GM21619 (cell line): ENCODE data around the gene SGCB.
A peak's percentile ranks its signal among the peaks of the same experiment; 100 is the strongest.
"Not testable (repeated sequence)": the region's sequence is repeated elsewhere in the genome, so short reads cannot be mapped to it uniquely, and the experiment has no call there.

Experiments used
- ATAC-seq: cut with Tn5 transposase; IDR thresholded peaks from one replicate; pipeline ENCODE4 v1.9.1; 2021; ENCODE audit not compliant: unreplicated experiment

The SGCB gene, protein sequence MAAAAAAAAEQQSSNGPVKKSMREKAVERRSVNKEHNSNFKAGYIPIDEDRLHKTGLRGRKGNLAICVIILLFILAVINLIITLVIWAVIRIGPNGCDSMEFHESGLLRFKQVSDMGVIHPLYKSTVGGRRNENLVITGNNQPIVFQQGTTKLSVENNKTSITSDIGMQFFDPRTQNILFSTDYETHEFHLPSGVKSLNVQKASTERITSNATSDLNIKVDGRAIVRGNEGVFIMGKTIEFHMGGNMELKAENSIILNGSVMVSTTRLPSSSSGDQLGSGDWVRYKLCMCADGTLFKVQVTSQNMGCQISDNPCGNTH

DNA sequence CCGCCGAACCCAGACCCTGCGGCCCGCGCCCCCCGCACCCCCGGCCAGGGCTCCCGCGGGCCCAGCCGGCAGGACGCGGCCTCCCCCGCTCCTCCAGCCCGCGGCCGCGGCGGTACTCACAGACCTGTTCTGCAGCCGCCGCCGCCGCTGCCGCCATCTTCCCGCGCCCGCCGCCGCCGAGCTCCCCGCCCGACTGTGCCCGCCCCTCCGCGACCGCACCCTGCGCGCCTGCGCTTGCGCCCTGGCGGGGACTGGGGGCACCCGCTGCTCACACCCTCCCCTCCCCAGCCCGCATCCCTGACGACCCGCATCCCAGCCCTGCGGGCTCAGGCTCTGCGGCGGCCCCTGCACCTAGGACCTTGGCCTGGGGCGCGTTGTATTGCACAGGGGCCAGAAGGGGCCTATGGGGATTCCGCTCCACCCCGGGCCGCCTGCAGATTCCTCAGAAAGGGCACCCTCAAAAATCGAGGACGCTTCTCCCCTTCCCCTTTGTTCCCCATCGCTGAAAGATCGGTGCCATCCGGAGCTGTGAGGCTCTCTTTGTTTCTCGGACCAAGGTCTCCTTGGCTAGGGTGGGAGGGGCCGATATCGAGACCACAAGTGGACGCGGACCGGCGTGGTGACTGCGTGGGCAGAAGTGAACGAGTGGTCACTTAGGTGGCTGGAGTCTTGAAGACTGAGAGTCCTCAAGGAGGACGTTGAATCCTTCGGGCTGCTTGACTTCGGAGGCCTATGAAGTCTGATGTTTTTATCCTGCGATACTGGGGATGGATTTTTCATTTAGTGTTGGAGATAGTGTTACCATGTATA lies at the start of gene SGCB:
TSS of gene SGCB (minus strand) at position 197 of the 810 bp plus-strand sequence. CDS start at position 157, 40 bp downstream.
- ATAC-seq: peak; percentile 92

DNA sequence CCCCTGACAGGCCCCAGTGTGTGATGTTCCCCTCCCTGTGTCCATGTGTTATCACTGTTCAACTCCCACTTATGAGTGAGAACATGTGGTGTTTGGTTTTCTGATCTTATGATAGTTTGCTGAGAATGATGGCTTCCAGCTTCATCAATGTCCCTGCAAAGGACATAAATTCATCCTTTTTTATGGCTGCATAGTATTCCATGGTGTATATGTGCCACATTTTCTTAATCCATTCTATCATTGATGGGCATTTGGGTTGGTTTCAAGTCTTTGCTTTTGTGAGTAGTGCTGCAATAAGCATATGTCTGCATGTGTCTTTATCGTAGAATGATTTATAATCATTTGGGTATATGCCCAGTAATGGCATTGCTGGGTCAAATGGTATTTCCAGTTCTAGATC lies 48.3 kb upstream of the SGCB start:
- not testable (repeated sequence) for ATAC-seq

DNA sequence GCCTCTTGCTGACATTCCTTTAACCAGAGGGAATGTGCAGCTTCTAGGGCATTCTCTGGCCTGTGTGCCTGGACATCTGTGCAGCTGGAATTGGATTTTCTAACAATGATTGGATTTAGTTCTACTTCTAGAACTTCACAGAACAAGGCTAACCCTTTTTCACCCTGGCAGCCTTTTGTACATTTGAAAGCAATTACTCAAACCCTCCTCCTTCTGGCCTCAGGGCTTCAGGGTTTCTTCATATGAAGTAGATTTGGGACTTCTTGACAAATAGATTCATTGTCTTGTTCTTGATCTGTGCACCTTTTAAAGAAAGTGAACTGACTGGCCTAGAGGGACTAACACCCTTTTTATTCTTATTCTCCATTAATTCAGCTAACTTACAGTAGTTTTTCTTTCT lies 43.1 kb upstream of the SGCB start:
- ATAC-seq: no peak

DNA sequence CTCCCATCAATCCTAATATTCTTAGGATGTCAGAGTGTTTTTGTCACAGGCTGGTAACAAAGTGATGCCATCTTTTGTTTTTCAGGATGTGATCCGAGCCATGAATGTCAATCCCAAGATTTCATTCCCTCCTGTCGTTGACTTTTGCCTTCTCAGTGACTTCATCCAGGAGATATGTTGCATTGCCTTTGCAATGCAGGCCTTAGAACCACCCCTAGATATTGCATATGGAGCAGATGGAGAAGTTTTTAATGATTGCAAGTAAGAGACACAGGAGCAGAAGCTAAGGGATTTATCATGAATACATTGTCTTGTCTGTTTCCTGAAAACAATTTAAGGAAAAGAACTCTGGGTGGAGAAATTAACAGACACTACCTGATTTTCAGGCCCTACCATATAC lies 41.6 kb upstream of the SGCB start:
- ATAC-seq: no peak

DNA sequence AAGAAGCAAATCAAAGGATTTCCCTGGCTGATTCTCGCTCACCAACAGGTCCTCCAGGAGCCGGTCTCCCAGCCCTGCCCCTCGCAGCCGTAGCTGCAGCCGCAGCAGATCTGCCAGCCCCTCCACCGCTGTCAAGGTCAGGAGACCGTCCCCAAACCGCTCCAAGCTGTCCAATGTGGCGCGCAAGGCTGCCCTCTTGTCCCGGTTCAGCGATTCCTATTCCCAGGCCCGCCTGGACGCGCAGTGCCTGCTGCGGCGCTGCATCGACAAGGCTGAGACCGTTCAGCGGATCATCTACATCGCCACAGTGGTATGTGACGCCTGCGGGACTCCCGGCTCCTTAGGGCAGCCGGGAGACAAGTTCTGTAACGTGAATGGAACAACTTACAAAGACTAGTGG lies 38.6 kb upstream of the SGCB start:
- ATAC-seq: no peak

DNA sequence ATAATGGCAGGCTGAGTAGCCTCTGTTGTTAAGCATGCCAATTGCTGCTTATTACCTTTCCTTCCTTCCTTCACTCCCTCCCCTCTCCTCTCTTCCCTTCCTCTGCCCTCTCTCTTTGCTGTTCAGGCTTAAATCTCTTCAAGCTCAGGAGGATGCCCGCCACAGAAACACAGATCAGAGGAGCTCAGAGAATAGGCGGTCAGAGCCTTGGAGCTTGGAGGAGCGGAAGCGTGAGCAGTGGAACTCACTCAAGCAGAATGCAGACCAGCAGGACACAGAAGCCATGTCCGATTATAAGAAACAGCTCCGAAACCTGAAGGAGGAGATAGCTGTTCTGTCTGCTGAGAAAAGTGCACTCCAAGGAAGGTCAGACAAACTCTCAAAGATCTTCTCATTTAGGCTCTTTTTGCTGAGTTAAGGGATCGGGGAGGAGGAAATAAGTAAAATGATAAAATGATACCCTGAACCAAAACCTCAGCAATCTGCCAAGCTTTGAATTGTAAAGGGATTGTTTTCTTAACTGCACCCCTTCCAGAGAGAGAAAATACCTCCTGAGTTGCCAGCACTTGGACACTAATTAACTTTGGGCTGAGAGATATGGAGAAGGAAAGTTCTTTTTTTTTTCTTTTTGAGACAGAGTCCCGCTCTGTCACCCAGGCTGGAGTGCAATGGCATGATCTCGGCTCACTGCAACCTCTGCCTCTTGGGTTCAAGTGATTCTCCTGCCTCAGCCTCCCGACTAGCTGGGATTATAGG lies 33.9 kb upstream of the SGCB start:
- no peak for ATAC-seq

DNA sequence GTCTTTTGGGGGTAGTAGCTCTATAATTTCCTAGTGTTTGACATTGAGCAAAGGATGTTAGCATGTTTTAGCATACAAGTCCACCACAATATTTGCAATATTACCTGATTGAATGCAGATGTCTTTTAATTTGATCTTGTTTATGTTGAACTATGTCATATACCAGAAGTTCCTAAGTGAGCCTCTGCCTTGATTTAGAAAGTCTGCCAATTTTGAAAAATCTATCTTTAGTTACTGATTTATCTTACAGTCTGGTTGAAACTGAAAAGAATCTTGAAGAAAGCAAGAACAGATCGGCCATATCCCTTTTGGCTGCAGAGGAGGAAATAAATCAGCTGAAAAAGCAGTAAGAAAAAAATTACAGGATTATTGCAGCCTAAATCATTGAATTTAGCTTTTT lies 31.5 kb upstream of the SGCB start:
- no peak for ATAC-seq

DNA sequence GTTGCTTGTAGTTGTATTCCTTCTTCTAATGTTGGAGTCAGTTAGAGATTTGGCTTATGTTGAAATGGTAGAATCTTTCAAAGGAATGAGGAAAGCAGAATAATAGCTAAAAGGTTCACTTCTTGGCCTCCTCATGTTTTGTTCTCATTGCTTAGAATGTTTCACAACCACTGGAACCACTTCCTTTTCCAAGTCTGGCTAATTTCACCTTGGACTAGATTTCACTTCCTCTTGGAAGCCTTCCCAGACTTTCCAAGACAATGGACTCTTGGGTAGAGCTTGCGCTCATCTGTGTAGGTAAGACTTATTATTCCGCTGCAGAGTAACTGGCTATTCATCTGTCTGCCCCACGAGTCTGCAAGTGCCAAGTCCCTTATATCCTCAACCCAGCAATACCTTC lies 21.3 kb upstream of the SGCB start:
- no peak for ATAC-seq

DNA sequence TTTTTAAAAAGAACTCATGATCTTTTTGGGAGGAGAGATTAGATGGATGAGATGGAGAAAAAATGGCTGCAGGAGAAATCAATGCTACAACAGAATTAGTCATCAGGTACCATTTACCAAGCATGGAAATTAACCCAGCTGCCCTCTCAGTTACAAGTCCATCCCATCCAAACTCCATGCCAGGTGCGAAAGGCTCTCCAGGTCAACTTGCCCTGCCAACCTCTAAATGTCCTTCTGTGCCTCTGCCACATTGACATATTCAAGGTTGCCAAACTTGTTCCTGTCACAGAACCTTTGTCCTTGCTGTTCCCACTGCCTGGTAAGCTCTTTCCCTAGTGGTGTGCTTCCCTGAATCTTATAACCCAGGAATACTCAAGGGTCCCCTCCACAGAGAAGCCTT lies 20.2 kb upstream of the SGCB start:
- no peak for ATAC-seq

DNA sequence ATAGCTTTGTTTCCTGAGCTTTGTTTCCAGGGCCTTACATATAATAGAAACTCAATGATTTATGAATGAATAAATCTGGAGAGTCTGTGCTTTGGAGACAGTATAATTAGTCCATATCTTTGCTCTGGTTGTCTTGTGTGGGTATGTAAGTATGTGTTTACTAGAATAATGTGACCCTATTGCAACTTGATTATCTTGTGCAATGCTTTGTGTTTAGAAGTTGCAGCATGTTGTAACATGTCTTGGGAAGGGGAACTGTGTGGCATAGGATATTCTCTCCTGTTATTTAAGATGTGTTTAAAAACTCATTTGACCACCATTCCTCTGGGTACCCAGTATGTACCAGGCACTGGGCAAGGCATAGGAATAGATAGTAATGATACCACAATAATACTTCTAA lies 19.1 kb upstream of the SGCB start:
- no peak for ATAC-seq

DNA sequence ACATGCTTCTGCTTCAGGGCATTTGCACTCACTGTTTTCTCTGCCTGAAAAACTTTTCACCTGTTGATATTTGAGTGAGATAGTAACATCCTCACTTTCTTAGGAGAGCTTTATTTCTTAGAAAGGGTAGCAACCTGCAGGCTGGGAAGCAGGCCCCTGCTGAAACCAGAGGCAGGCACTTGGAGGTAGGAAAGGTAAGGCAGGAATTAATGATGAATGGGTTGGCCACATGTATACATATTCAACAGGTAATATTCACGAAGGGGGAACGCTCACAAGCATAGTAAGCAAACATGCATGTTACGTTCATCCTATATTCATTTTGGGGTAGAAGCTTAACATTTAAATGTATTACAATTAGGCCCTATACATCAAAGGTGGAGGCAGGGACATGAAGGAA lies 16.2 kb upstream of the SGCB start:
- no peak for ATAC-seq

DNA sequence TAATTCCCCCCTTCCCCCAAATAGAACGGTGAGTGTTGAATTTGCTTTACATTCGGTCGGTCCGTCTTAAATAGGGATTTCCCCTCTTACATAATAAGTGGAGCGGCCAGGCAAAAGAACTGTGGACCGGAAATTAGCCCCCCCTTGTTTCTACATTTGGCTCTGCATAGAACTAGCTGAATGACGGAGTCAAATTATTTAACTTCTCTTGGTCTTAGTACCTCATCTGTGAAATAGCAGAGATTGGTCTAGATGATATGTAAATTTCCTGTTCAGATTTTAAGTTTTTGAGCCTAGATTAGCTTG lies 14.3 kb upstream of the SGCB start:
- peak; percentile 70 for ATAC-seq

DNA sequence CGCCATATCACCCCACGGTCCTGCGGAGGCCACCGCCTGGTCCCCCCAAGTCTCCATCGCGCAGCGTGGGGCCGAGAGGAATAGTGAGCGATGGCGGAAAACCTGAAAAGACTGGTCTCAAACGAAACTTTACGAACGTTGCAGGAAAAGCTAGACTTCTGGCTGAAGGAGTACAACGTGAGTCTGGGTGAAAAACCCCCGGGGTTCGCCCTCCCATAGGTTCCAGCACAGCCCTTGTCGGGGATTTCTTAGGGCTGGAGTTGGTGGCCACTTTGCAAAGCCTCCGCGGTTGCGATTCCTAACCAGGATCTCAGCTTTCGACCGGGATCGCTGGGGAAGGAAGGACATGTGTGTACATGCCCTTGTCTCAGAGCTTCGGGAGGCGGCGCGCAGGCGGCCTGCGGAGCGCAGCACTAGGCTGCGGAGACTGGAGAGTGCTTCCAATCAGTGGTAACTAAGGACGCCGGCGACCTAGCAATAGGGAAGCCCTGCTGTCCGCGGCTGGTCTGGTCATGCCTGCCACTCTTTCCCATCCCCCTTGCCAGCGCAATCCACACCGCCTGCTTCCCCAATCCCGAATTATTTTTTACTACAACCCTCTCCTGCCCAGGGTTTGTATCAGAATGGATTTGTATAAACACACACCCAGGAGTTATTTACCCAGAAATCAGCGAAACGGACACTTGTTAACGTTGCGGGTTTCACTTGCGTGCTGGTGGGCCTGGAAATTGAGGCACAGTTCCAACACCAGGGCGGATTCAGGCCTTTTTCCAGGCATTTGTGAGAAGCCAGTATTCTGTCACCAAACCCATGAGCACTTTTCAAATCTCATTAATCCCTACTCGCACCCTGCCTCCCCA lies 13.7 kb upstream of the SGCB start:
- ATAC-seq: peak; percentile 54

DNA sequence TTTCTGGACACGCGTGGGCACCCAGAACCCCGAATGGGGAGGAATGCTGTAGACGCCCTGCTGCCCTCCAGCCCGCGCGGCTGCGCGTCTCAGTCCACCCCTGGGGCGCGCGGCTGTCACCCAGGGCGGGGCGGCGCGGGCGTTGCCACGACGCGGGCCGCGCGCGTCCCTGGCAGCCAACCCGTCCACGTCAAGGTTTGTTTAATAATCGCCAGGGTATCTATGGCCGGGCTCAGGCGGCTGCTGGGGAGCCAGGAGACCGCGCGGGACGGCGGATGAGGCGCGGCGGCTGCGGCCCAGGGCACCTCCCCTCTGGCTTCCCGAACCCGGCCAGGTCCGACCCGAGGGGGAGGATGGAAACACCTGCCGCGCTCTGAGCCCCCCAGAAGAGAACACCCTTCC lies 13.1 kb upstream of the SGCB start, which contains the start of gene SPATA18:
TSS of gene SPATA18 (plus strand) at position 92 of the 402 bp plus-strand sequence. CDS start 401 bp downstream, outside the sequence.
- ATAC-seq: peak; percentile 32

DNA sequence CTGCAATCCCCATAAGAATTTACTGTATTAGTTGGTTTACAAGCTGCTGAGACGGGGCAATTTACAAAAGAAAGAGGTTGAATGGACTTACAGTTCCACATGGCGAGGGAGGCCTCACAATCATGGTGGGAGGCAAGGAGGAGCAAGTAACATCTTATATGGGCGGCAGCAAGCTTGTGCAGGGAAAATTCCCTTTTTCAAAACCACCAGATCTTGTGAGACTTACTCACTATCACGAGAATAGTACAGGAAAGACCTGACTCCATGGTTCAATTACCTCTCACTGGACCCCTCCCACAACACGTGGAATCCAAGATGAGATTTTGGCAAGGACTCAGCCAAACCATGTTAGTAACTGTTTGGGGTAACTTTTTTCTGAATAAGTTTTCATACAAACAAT lies 11.2 kb upstream of the SGCB start:
- no peak for ATAC-seq

DNA sequence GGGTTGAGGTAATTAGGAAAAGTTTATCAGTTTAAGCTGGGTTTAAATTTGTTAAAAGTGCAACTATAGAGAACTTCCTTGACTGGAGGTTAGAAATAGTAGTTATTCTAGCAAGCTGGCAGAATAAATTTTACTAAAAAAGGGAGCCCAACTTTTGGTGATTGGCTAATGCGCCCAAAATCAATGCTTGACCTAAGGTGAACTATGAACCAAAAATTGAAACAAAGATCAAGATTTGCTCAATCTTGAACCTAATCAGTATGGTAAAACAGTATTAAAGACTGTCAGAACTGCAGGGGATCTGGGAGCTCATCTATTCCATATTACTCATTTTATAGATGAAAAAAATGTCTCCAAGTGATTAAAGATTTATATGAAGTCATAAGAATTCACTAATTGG lies 6.9 kb upstream of the SGCB start:
- ATAC-seq: no peak

DNA sequence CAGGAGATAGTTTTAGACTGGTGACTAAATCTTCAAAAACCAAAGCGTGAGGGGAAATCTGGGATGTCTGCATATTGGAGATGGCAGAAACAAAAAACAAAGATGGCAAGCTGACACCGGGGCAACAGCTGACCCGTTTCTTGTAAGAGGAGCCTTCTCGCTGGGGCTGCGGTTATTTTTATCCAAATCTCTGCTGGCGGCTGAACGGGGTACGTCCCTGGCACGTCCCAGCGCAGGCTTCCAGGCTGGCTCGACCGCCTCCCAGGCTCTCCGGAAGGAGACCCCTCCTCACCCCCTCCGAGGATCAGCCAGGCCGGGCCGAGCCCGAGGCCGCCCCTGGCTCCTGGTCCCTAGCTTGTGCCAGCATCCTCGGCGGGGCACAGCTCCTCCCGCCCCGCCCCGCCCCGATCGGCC lies 403 bp downstream of the SGCB start:
- ATAC-seq: peak; percentile 56

DNA sequence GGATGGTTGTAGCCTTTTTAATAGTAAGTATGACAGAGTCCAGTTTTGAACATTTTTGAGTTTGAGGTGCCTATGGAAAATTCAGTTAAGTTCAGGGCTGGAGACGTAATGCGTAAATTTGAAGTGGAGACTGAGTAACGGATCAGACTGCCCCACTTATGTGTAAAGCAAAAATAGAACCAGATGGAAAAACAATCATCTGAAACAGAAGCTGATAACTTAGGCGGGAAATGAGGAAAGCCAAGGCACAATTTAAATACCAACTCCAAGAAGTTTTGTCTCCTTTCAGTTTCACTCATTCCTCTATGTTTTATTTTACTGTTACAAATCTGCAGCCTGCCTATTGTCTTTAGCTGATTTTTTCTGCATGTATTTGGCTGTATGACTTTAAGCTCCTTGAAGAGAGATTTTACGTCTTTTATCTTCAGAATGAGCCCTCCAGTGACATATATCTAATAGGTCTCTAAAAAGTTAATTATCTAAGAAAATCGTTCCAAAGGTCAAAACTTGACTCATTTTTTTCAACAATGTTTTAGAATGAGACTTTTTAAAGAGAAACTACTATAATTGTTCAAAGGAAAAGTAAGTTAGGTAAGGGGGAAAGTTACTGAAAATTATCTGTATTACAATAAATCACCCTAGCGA lies 1.1 kb downstream of the SGCB start:
- no peak for ATAC-seq

DNA sequence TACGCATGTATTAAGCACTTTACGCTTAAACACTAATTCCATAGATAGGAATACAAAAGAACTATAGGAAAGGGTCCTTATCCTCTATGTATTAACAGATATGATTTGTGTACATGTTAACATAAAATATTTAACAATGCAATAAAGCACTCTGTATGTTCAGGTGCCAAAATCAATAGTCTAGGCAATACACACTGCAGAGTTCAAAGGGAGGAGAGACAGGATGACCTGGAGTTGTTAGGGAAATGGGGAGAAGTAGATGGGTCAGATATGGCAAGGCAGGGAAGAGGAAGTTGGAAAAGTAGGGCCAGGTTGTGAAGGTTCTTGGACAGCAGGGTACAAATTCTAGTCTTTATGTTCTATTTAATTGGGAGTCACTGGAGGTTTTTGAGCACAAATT lies 2.9 kb downstream of the SGCB start:
- no peak for ATAC-seq

DNA sequence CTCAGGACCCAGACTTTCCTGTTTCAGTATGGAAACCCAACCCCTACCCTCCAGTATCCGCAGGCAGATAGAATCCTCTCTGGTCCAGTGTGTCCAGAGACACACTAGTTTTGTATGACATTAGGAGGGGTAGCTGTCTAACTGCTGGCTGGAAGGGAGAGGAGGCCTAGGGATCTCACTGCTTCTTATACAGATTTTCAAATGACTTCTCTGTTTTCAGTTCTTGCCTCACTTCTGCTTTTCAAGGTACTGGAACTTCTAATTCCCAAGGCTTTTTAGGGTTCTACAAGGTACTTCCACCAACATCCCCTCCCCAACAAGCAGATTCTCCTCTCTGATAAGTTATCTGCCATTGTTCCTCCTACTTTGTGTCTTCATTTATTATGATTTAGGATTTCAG lies 6.1 kb downstream of the SGCB start:
- no peak for ATAC-seq
